HG02588 (cell line): ENCODE results near the gene PCSK7.
"Not testable (repeated sequence)": the region's sequence is repeated elsewhere in the genome, so short reads cannot be mapped to it uniquely, and the experiment has no call there.

Experiments
- ATAC-seq: cut with Tn5 transposase; IDR thresholded peaks from one replicate; pipeline ENCODE4 v1.9.1; 2021; ENCODE audit warnings: mild to moderate bottlenecking, moderate library complexity; ENCODE audit not compliant: unreplicated experiment

PCSK7 gene, protein sequence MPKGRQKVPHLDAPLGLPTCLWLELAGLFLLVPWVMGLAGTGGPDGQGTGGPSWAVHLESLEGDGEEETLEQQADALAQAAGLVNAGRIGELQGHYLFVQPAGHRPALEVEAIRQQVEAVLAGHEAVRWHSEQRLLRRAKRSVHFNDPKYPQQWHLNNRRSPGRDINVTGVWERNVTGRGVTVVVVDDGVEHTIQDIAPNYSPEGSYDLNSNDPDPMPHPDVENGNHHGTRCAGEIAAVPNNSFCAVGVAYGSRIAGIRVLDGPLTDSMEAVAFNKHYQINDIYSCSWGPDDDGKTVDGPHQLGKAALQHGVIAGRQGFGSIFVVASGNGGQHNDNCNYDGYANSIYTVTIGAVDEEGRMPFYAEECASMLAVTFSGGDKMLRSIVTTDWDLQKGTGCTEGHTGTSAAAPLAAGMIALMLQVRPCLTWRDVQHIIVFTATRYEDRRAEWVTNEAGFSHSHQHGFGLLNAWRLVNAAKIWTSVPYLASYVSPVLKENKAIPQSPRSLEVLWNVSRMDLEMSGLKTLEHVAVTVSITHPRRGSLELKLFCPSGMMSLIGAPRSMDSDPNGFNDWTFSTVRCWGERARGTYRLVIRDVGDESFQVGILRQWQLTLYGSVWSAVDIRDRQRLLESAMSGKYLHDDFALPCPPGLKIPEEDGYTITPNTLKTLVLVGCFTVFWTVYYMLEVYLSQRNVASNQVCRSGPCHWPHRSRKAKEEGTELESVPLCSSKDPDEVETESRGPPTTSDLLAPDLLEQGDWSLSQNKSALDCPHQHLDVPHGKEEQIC

DNA sequence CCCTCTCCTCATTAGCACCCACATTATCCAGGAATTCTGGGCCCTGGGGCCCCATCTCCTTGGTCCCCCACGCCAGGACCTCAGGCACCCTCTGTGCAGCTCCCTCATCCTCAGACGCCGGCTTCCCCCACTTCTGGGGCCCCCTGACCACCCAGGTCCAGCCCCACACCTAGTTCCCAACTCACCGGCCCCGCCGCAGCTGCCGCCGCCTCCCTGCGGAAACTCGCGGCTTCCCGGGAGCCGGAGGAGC, at the start of gene PCSK7:
Gene PCSK7 (minus strand): TSS at position 232 of the 250 bp plus-strand sequence. CDS start 2,229 bp downstream, outside the sequence.
- ATAC-seq: no peak

DNA sequence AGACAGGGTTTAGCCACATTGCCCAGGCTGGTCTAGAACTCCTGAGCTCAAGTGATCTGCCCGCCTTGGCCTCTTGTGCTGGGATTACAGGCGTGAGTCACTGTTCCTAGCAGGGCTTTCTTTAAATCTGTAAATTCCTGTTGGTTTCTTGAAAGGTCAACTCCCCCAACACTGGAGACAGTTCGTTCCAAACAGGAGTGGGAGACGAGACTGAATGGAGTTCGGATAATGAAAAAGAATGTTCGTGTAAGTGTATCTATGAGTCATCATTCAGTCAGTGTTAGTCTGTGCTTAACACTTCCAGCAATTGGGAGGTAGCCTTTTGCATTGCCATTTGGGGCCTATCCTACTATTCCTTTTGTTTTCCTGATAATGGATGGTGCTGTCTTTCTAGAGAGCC, 49.3 kb upstream of the PCSK7 start:
- ATAC-seq: no peak

DNA sequence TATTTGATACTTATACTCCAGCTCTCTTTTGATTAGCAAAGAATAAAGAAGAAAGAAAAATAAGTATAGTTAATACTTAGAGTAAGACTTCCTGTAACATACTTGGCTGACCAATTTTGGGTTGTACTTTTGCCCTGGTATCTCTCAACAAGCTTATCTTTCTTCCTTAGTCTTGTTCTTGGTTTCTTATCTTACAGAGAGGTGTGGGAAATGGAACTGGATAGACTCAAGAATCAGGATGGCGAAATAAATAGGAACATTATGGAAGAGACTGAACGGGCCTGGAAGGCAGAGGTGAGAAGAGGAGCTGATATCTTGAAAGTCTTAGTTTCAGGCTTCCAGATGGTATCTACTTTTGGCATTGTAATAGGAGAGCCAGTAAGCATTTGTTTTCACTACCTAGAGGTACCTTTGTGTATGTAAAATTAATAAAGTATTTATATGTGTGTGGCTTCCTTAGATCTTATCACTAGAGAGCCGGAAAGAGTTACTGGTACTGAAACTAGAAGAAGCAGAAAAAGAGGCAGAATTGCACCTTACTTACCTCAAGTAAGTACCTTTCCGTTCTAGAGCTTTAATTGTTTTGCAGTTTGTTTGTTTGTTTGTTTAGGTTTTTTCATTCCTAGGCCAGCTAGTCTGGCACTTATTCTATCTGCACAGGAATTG, 48.0 kb upstream of the PCSK7 start:
- no peak for ATAC-seq

DNA sequence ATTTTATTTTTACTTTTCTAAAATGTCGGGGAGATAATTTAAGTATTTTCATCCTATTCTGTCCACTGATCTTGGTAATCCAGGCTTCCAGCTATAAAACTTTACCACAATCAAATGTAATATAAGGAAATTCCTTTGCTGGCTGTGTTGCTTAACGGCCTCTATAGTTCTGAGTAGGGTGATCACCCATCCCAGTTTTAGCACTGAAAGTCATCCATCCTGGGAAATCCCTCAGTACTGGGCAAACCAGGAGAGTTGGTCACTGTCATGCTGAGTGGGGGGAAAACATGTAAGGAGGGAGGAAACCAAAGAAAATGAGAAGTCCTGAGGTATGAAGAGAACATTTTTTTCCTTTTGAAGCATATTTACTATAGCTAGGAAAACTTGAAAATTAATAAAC, 46.5 kb upstream of the PCSK7 start:
- no peak for ATAC-seq

DNA sequence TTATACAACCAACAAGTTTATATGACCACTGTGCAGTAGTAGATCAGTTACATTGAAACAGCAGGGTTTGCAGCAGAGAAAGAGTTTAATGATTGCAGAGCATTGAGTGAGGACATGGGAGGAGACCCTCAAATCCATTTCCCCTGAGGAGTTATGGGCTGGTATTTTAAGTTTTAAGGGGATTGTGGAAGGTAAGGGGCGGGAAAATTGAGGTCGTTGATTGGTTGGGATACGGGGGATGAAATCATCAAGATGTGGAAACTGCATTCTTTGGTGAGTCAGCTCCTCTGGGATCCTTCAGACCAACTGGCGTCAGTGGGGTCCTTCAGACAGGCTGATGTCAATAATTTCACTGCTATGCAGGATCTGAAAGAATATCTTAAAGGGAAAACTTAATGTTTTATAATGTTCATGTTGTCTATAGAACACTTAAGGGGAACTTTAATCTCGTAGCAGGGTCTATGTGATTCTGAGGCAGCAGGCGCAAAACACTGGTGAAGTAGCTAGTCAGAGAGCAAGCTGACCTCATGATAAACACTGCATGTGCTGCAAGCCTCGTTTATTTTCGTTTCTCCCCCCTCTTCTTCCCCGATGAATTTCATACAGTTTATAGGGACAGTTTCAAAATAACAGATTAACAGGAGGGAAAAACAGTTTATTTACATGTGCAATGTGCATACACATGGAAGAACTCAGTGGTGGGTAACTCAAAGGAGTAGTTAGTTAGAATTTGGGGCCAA, 41.8 kb upstream of the PCSK7 start:
- no peak for ATAC-seq

DNA sequence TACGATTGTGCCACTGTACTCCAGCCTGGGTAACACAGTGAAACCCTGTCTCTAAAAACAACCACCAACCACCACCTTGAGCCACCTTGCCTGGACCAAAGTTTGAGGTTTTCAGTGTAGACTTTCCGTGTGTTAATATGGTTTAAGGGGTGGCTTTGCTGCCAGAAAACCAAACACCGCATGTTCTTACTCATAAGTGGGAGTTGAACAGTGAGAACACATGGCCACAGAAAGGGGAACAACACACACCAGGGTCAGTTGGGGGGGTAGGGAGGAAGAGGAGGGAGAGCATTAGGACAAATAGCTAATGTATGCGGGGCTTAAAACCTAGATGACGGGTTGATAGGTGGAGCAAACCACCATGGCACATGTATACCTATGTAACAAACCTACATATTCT, 40.3 kb upstream of the PCSK7 start:
- ATAC-seq: not testable (repeated sequence)

DNA sequence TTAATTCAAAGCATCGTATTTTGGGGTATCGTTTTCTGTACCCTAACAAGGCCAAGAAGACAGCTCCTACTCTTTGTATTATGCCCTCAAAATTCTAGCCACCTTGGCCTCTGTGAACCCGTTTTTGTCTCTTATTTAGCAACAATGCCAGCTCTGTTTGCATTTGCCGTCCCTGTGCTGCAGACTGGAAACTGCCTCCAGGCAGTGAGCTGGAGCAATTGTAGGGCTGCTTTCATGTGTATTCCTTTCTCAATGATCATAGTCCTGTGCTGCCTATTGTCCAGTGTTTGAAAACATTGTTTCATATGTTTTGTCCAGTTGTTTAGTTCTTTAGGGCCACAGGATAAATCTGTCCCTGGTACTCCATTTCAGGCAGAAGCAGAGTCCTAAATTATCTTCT, 39.3 kb upstream of the PCSK7 start:
- no peak for ATAC-seq

DNA sequence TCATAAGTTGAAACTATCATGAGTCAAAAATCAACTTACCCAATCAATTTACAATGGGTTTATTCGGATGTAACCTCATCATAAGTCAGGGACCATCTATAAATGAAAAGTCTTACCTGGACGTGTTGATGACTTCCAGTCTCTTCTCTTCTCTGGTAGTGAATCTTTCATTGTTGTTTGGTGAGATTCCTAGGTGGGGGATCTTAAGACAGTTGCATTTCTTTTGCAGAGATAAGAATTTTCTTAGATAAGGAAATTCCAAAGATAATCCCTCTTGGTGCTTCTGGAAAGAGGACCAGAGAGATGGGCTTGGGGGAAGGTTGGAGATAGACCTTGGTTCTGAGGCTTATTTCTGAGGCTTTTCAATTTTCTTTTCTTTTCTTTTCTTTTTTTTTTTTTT, 38.0 kb upstream of the PCSK7 start:
- ATAC-seq: no peak

DNA sequence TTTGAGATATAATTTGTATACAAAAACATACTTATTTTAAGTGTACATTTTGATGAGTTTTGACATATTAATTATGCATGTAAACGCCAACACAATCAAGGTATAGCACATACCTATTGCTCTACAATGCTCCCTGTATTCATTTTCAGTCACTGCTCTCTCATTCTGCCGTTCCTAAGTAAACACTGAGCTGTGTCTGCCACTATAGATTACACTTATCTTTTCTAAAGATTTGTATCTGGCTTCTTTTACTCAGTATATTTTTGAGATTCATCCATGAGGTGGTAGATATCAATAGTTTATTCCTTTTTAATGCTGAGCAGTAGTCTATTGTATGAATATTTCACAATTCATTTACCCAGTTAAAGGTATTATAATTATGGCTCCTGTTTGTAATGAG, 33.9 kb upstream of the PCSK7 start:
- no peak for ATAC-seq

DNA sequence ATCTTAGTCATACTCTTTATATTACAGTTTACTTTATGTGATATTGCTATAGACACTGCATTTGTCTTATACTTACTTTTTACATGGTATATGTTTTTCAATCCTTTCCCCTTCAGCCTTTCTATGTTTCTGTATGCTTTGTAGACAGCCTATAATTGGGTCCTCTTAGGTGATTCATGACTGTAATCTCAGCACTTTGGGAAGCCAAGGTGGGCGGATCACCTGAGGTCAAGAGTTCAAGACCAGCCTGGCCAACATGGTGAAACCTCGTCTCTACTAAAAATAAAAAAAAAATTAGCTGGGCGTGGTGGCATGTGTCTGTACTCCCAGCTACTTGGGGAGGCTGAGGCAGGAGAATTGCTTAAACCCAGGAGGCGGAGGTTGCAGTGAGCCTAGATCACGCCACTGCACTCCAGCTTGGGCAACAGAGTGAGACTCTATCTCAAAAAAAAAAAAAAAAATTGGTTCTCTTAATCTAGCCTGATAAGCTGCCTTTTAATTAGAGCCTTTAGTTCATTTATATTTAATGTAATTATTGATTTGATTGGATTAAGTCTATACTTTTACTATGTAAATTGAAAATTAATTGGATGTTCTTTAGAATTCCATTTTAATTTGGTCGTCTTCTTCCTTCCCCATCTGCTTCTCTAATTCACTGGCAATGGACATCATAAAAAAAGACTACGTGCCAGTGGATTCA, 32.9 kb upstream of the PCSK7 start:
- not testable (repeated sequence) for ATAC-seq

DNA sequence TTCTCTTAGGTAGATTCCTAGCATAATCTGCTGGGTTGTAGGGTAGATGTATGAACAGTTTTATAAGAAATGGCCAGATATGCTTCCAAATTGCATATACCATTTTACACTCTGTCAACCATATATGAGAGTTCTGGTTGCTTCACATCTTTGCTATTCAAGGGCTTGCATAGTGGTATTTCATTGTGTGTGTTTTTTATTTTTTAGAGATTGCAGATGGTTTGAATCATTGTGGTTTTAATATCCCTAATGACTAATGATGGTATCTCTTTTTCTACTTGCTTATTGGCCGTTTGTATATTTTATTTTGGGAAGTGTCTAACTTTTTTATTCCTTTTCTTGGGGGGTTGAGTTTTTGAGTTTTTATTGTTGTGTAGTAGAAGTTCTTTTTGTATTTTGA, 27.5 kb upstream of the PCSK7 start:
- no peak for ATAC-seq

DNA sequence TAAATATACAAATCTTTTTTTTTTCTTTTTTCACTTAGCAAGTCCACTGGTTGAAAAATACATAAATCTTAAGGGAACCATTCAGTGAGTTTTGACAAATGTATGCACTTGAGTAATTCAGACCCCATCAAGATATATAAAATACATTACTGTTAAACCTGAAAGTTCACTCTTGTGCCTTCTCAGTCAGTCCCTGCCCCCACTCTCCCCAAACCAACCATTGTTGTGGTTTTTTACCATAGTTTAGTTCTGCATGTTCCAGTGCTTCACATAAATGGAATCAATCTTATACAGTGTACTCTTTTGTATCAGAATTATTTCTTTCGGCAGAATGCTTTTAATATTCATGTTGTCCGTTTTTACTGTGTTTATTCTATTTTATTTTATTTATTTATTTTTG, 26.7 kb upstream of the PCSK7 start:
- ATAC-seq: no peak

DNA sequence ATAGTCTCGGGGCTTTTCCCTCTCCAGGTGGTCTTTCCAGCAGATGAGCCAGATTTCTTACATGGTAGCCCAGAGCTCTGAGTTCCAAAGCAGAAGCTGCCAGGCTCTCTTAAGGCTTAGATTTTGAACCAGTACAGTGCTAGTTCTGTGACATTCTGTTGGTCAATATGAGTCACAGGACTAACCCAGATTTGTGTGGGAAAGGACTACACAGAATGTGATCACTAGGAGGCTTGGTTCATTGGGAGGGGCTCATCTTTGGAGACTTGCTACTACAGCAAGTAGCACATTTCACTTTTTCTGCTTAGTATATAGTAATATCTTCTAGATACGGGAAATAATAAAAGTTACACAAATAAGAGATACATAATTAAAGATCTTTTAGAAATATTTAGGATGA, 24.7 kb upstream of the PCSK7 start:
- no peak for ATAC-seq

DNA sequence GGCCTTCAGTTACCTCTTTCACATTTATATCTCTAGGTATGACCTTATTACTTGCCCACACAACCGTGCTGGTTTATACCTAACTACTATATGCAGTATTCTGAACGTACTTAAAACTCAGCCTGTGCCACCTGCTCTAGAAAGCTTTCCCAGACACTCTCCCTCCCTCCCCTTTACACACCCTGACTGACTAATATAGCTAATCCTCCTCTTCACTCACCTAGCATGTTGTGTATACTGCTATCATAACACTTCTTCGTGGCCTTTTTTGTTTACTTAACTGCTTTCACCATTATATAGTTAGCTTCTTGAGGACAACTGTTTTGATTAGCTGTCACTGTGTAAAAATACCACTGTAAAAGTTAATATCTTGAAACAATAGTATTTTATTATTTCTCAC, 24.1 kb upstream of the PCSK7 start:
- no peak for ATAC-seq

DNA sequence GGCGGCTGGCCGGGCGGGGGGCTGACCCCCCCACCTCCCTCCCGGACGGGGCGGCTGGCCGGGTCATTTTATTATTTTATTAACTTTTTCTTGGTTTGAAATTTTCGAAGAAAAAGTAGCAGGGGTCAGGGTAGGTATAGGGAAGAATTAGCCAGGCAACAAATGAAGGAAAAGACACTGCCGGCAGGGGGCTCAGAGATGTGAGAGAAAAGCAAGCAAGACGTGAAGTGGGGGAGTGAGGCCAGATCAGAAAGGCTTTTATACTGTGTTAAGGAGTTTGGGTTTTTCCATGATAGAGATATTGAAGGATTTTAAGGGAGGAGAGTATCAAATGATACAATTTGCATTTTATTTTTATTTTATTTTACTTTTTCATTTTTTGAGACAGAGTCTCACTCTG, 19.6 kb upstream of the PCSK7 start:
- ATAC-seq: no peak

DNA sequence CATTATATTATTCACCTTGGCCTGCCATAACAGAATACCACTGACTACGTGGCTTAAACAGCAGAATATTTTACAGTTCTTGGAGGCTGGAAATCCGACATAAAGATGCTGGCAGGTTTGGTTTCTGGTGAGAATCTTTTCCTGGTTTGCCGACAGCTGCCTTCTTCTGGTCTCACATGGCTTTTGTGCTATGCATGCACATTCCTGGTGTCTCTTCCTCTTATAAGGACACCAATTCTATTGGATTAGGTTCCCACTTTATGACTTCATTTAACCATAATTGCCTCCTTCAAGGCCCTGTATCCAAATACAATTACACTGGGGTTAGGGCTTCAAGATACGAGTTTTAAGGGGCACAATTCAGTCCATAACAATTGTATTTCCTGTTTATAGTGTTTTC, 17.7 kb upstream of the PCSK7 start:
- ATAC-seq: no peak

DNA sequence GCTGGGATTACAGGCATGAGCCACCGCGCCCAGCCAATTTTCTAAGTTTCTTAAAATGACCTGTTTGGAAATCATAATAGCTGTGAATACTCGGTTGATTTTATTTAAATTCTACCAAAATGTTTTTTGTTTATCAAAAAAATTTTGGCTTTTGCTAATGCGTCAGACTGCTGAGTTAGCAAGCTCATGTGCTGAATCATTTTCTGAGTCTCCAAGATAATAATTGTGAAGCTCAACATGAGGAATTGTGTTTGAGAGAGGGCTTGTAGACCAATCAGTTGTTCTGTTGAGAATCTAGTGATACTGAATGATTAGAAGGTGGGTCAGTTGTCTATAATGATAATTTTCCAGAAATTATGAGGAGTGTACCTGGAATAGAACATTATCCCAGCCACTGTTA, 16.5 kb upstream of the PCSK7 start:
- no peak for ATAC-seq

DNA sequence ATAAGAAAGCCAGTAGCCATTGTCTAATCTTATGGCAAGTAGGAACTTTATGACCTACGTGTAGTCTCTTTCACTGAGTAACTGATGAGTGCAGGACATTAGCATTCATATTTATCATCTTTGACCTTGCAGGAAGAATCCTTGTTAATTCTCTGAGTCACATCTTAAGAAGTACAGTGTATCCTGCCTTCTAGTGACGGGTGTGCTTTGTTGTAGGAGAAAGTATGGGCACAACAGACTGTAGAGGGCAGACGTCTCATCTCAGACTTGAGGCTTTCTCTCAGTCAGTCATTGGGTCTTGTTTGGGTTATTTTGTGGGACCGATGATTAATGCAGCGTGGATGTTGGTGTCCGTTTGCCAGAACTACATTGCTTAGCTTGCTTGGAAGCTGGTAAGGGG, 7.4 kb upstream of the PCSK7 start:
- no peak for ATAC-seq

DNA sequence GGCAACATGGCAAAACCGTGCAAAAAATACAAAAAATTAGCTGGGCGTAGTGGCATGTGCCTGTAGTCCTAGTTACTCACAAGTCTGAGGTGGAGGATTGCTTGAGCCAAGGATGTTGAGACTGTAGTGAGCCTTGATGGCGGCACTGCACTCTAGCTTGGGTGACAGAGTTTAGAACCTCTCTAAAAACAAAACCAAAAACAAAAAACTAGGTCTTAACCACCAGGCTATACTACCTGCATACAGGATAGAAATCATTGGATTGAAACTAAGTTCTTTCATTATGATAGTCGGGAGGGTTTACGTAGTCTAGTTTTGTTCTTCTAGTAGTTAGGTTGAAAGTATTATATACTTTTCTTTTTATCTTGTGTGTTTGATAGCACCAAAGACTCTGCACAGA, 6.3 kb upstream of the PCSK7 start:
- no peak for ATAC-seq

DNA sequence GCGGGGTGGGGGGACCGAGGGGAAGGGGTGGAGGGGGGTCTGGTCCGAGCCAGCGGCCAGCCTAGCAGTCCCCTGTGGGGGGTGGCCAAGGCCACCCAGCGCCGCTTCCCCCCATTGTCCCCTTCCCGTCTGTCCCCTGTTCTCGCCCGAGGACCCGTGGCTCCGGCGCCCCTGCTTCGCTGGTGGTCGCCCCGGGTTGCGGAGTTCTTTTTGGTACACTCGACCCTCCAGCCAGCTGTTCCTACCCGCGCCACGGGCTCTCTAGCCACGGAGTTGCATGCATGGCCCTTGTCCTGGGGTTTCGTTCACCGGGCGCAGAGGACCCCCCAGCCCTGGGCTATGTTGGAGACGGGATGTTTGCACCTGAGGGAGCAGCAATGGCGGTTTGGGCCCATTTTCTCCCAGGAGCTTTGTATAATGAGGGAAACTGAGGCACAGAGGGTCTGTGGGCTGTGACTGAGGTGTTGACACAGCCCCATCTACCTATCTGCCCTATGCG, 1.1 kb upstream of the PCSK7 start:
- ATAC-seq: no peak
